Adipocyte (in vitro differentiated cells): ENCODE measurements around the gene IRF6.
"Not testable (repeated sequence)": the region's sequence is repeated elsewhere in the genome, so short reads cannot be mapped to it uniquely, and the experiment has no call there.

Source experiments
- DNase-seq: peaks from one replicate; pipeline ENCODE4 v3.0.0-alpha.2; 2015; ENCODE audit warnings: low read depth
- H3K27me3 ChIP-seq: replicated peaks from 2 replicates; pipeline ENCODE4 v1.7.0; 2013; ENCODE audit warnings: mild to moderate bottlenecking, low read length, moderate library complexity; ENCODE audit not compliant: control insufficient read depth, insufficient read depth
- H3K36me3 ChIP-seq: 2 replicates; pipeline ENCODE4 v1.7.0; 2013; ENCODE audit warnings: low read length, mild to moderate bottlenecking, moderate library complexity; ENCODE audit not compliant: control insufficient read depth, insufficient read depth, severe bottlenecking
- H3K4me1 ChIP-seq: 2 replicates; pipeline ENCODE4 v1.7.0; 2013; ENCODE audit warnings: mild to moderate bottlenecking, low read length, moderate library complexity; ENCODE audit not compliant: control insufficient read depth, insufficient read depth
- H3K4me3 ChIP-seq: 2 replicates; pipeline ENCODE4 v1.7.0; 2013; ENCODE audit warnings: mild to moderate bottlenecking, low read length, moderate library complexity
- H3K9ac ChIP-seq: 2 replicates; pipeline ENCODE4 v1.7.0; 2013; ENCODE audit warnings: mild to moderate bottlenecking, low read length, moderate library complexity
- H3K9me3 ChIP-seq: 2 replicates; pipeline ENCODE4 v1.7.0; 2013; ENCODE audit warnings: mild to moderate bottlenecking, low read length, moderate library complexity; ENCODE audit not compliant: control insufficient read depth

IRF6 gene

DNA sequence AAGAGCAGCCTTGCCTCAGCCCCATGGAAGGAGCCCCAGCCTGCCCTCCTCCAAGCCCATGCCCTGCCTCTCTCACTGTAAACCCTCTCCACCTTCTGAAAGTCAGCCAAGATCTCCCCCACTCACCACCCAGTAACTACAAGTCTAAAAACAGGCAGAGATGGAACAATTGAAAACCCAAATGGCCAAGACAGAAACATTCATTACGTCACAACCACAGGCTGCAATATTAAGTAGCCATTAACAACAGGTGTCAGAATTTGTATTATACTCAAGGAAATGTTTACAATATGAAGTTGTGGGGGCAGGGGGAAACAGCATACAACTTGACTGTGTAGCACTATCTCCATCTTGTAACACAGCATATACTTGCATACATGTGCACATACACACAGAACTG, 2.4 kb downstream of the IRF6 start:
- no peaks in the 10 kb centered on the region for H3K36me3 ChIP-seq
- no peak overlapping the region for H3K4me3 ChIP-seq
- H3K27me3 ChIP-seq = no peaks in the 10 kb centered on the region
- H3K9ac ChIP-seq = no peak overlapping the region
- peaks cover 31% of the 10 kb centered on the region for H3K4me1 ChIP-seq
- H3K9me3 ChIP-seq = no peaks in the 10 kb centered on the region
- no peak for DNase-seq

DNA sequence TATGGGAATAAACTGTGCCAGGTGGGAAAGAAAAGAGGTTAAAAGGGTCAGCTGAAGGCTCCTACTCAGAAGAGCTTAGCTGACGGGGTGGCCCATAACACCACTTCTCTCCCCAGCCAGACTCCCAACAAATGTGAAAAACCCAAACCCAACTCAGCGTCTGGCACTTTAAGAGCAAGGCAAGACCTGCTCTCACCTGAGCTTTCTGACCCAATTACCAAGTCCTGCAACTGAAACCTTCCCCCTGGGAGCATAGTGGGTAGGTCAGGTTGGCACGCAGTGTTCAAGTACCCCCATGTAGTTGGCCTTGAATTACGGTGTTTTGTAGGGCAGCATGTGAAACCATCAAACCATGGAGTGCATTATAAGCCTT, 3.2 kb downstream of the IRF6 start:
- no peak overlapping the region for H3K4me3 ChIP-seq
- H3K9ac ChIP-seq = no peak overlapping the region
- H3K4me1 ChIP-seq = peaks cover 24% of the 10 kb centered on the region
- H3K9me3 ChIP-seq = no peaks in the 10 kb centered on the region
- H3K36me3 ChIP-seq = no peaks in the 10 kb centered on the region
- DNase-seq = no peak
- H3K27me3 ChIP-seq = no peaks in the 10 kb centered on the region

DNA sequence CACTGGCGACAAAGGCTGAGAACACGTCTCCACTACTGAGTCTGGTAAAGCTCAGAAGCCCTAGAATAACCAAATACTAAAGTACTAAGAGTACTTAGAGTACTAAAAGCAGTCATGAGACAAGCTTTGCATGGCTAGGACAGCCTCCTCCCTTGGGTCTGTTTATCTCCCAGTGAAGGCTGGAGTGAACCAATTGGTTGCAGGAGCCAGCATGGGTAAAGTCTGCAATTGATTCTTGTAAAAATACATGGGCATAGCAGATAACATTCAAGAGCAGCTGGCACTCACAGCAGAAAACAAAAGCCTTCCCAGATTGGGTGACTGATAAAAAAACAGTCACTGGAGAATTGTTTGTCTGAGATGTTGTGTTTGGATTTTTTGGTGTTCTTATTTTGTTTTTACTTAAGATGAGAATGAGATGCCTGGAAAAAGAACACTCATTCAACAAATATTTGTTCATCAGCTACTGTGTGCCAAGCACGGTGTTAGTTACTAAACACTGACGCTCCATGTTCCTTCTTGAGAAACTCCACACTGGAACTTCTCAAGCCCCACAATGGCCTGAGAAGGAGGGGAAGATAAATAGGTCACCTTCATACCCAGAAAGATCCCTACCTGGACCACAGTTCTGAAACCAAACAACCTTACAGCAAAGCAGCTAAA, 3.7 kb downstream of the IRF6 start:
- no peaks in the 10 kb centered on the region for H3K27me3 ChIP-seq
- peaks cover 19% of the 10 kb centered on the region for H3K4me1 ChIP-seq
- H3K4me3 ChIP-seq = no peak overlapping the region
- no peak overlapping the region for H3K9ac ChIP-seq
- H3K36me3 ChIP-seq = no peaks in the 10 kb centered on the region
- no peaks in the 10 kb centered on the region for H3K9me3 ChIP-seq
- DNase-seq = no peak

DNA sequence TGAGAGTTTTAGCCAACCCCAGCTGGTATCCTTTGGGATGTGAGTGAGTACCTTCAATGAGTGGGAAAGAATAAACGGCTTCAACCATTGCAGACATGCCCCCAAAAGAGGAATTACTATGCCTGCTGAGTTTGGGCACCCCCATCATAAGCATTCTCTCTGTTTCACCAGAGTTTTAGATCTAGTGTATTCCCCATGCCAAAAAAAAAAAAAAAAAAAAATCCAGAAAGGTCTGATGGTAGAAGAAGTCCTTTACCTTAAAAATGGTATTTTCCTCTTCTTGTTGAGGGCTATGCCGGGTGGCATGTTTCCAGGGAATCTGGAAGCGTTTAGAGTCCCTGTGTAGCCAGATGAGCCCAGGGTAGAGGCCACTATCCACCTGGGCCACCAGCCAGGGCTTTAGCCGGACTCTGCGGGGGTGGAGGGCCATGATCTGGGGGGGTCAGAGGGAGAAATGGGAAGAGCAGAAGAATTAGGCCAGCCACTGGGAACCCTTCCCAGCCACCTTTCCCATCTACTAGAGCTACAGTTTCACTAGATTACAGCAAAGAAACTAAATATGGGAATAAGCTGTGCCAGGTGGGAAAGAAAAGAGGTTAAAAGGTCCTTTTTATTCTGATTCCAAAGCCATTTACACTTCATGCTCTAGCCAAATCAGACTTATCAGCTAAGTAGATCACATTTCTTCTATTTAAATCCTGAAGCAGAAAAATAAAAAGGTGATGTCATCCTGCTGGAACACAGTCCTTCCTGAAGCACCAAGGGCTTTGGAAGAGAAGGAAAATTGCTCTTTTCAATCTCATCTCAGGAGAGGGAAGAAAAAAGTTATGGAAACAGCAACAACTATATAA, 4.7 kb downstream of the IRF6 start:
- Histone ChIP-seq H3K27me3 (no peaks in the 10 kb centered on the region), H3K36me3 (no peaks in the 10 kb centered on the region), H3K4me3 (no peak overlapping the region), H3K4me1 (peaks cover 15% of the 10 kb centered on the region), H3K9me3 (no peaks in the 10 kb centered on the region), H3K9ac (no peak overlapping the region)
- DNase-seq = peak; percentile 34

DNA sequence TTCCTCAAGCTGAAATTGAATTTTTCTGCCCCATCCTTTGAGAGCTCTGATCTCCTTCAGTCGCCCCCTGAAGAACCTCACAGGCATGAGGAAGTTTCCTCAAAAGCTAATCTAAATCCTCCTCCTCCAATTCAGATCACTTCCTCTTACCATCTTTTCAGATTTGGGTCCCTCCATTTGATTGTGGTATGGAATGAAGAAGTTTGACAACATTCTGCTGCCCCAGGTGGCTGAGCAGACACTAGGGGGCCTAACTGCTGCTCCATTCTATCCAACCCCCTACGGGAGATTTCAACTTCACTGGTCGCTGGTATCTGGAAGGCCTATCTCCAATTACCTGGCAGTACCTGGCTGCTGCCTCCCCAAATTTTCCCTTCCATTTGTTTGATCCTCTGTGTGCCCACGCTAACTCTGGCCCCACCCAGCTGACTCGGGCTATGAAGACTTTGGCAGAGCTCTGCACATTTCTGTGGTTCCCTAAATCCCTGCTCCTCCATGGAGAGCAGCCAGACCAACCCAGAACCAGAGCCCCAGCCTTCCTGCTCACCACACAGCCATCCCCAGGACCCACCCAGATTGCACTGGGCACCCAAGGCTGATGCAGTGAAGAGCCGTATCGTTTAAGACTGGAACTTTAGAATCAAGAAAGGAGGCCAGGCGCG, 7.8 kb downstream of the IRF6 start:
- peak; percentile 33 for DNase-seq
- H3K27me3 ChIP-seq = no peaks in the 10 kb centered on the region
- no peaks in the 10 kb centered on the region for H3K36me3 ChIP-seq
- no peaks in the 10 kb centered on the region for H3K9me3 ChIP-seq
- H3K4me3 ChIP-seq = no peak overlapping the region
- H3K4me1 ChIP-seq = peaks cover 10% of the 10 kb centered on the region
- H3K9ac ChIP-seq = no peak overlapping the region

DNA sequence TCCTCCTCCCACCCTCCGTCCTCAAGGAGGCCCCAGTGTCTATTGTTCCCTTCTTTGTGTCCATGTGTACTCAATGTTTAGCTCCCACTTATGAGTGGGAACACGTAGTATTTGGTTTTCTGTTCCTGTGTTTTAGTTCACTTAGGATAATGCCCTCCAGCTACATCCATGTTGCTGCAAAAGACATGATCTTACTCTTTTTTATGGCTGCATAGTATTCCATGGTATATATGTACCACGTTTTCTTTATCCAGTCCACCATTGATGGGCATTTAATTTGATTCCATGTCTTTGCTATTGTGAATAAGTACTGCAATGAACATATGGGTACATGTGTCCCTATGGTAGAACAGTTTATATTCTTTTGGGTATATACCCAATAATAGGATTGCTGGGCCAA, 12.2 kb downstream of the IRF6 start:
- H3K4me1 ChIP-seq, H3K4me3 ChIP-seq, H3K9me3 ChIP-seq, H3K36me3 ChIP-seq, H3K9ac ChIP-seq, DNase-seq: not testable (repeated sequence)
- peaks cover 31% of the 10 kb centered on the region for H3K27me3 ChIP-seq

DNA sequence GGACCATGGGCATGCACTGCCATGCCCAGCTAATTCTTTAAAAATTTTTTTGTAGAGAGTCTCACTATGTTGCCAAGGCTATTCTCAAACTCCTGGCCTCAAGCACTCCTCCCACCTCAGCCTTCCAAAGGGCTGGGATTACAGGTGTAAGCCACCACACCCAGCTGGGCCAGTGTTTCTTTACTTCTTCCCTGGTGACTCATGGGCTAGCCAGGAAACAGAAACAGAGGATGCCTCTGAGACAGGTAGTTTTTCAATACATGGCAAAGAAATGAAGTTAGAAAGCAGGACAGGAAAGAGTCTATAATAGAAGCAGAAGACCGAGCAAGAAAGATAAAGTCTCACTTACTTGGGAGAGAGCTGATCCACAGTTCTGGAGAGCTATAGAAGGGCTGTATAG, 14.0 kb downstream of the IRF6 start:
- H3K27me3 ChIP-seq = peaks cover 43% of the 10 kb centered on the region
- DNase-seq = no peak
- peaks cover 6% of the 10 kb centered on the region for H3K4me1 ChIP-seq
- H3K4me3 ChIP-seq = no peak overlapping the region
- no peak overlapping the region for H3K9ac ChIP-seq
- H3K9me3 ChIP-seq = no peaks in the 10 kb centered on the region
- no peaks in the 10 kb centered on the region for H3K36me3 ChIP-seq

DNA sequence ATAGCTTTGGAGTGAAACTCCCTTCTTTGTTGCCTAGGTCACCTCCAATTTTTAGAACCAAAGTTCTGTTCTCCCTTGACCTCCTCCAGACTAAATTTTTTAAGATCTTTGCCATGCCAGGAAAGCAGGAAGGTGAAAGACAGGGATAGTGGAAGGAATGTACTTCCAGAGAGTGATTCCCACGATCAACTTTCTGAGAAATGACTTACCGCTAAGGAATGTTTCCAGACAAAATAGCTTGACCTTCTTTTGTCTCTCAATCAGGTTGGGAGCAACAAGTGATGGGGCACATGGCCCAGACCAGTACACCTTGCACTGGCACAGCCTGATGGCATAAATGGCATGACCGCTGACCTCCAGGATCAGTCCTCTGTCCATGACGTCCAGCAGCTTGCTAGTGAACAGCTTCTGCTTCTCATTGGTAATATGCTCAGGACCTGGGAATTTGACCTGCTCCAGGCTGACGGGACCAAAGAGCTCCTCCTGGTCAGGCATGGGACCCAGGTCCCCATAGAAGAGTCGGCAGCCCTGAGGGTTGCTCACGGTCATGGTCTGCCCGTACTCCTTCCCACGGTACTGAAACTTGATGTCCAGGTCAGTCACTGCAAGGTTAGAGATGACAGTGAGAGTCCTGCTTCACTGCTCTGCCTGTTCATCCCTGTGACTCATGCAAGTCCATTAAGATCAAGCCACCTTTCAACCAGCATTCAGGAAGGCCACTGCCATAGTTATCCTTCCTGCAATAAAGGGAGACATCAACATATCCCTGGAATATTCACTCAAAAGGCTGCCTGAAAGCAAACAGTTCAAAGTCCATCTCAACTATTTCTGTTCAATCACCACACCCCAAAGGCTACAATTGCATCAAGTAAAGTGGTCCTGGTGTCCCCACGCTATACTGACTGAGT, 15.4 kb downstream of the IRF6 start:
- H3K4me1 ChIP-seq = peaks cover 11% of the 10 kb centered on the region
- no peak for DNase-seq
- peaks cover 43% of the 10 kb centered on the region for H3K27me3 ChIP-seq
- H3K9ac ChIP-seq = no peak overlapping the region
- no peaks in the 10 kb centered on the region for H3K36me3 ChIP-seq
- H3K4me3 ChIP-seq = no peak overlapping the region
- H3K9me3 ChIP-seq = no peaks in the 10 kb centered on the region

DNA sequence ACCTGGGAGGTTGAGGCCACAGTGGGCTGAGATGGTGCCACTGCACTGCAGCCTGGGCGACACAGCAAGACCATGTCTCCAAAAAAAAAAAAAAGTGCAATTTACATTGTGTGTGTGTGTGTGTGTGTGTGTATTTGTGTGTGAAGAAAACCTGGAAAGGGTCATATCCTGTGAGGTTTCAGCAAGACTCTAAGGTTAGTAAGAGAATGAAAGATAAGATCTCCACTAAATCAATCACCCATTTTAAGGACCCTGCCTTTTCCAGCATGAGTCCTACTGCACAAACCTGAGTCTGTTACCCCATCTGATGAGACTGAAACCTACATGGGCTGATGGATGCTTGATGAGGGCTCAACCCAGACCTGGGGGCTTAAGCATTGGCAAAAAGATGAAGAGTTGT, 16.7 kb downstream of the IRF6 start:
- Histone ChIP-seq H3K27me3 (peaks cover 43% of the 10 kb centered on the region), H3K9ac (no peak overlapping the region), H3K4me3 (no peak overlapping the region), H3K4me1 (peaks cover 15% of the 10 kb centered on the region), H3K9me3 (no peaks in the 10 kb centered on the region), H3K36me3 (no peaks in the 10 kb centered on the region)
- no peak for DNase-seq

DNA sequence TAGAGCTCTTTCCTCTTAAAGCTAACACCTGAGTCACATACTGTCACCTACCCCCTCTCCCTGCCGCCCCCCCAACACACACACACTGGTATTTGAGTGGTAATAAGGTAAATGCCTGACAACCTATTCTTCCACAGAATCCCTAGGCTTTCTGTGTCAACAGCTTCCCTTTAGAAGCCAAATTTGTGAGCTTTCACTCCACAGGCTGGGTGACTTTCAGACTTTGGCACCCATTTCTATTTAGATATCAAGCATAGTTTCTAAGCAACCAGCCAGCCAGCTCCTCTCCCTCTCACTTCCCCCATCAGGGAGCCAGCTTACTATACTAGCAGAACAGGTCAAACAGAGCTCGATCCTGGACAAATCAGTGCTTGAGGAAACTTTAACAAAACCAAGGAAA, 18.4 kb downstream of the IRF6 start:
- Histone ChIP-seq H3K9ac (no peak overlapping the region), H3K27me3 (peaks cover 43% of the 10 kb centered on the region), H3K4me3 (no peak overlapping the region), H3K36me3 (no peaks in the 10 kb centered on the region), H3K4me1 (peaks cover 25% of the 10 kb centered on the region), H3K9me3 (no peaks in the 10 kb centered on the region)
- no peak for DNase-seq

DNA sequence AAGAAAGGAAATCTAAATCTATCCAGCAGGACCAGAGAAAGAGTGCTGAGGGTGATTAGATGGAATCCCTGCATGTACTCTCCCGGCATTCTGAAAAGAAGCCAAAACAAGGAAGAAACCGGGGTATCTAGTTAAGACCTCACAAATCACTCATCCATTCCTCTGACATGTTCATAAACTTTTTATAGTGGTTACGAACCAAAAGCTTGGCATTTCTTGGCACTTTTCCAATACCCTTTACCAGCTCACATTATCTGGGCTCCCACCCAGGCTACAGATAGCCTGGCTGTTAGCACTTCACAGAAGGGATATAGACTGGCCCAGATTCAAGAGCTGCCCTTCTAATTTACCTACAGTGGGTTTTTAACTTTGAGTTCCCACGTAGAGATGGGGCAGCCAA, 19.8 kb downstream of the IRF6 start:
- H3K9me3 ChIP-seq = no peaks in the 10 kb centered on the region
- no peaks in the 10 kb centered on the region for H3K36me3 ChIP-seq
- peaks cover 25% of the 10 kb centered on the region for H3K4me1 ChIP-seq
- no peak overlapping the region for H3K9ac ChIP-seq
- H3K4me3 ChIP-seq = no peak overlapping the region
- H3K27me3 ChIP-seq = peaks cover 31% of the 10 kb centered on the region
- DNase-seq = no peak
